Measurements from ENCODE around the gene PCDHA4. TPM values are rescaled to one million over a fixed set of nuclear protein-coding genes. Genes with fewer than 3 reads are reported as not detected.
"Not testable (repeated sequence)": the region's sequence is repeated elsewhere in the genome, so short reads cannot be mapped to it uniquely, and the experiment has no call there.

PCDHA4 gene
- polyA plus RNA-seq, 4 donors: 0.19 to 0.57 TPM; not detected in 2

DNA sequence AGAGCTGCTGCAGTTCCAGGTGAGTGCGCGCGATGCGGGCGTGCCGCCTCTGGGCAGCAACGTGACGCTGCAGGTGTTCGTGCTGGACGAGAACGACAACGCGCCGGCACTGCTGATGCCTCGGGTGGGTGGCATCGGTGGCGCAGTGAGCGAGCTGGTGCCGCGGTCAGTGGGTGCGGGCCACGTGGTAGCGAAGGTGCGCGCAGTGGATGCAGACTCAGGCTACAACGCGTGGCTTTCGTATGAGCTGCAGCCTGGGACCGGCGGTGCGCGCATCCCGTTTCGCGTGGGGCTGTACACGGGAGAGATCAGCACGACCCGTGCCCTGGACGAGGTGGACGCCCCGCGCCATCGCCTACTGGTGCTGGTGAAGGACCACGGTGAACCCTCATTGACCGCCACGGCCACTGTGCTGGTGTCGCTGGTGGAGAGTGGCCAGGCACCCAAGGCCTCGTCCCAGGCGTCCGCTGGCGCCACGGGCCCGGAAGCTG is 4.0 kb upstream of the PCDHA4 start:
- Histone ChIP-seq H3K4me3 (ENCODE audit: low read depth in 1 of 3, low read length in 3 of 3) (no peak overlapping the region), H3K27me3 (ENCODE audit: control insufficient read depth in 3 of 3, insufficient read depth in 3 of 3, low read length in 3 of 3) (peaks cover 0 to 14% (median 0%) of the 10 kb centered on the region in 3 donors), H3K4me1 (ENCODE audit: control insufficient read depth in 3 of 3, insufficient read depth in 2 of 3, low read depth in 1 of 3, low read length in 2 of 3) (no peaks in the 10 kb centered on the region), H3K36me3 (ENCODE audit: control insufficient read depth in 3 of 3, insufficient read depth in 2 of 3, low read depth in 1 of 3, low read length in 3 of 3) (no peaks in the 10 kb centered on the region), H3K27ac (ENCODE audit: low read depth in 1 of 3, low read length in 2 of 3) (no peak overlapping the region), H3K9me3 (ENCODE audit: control insufficient read depth in 2 of 2, insufficient read depth in 1 of 2, low read depth in 1 of 2, low read length in 1 of 2) (peaks cover 6 to 29% of the 10 kb centered on the region in 2 donors)
- DNase-seq (no peak), FAIRE-seq (no peak)
- WGBS, 3 donors: 57 to 74% (median 66%) methylated on average over 51 to 53 of the region's 53 CpGs

DNA sequence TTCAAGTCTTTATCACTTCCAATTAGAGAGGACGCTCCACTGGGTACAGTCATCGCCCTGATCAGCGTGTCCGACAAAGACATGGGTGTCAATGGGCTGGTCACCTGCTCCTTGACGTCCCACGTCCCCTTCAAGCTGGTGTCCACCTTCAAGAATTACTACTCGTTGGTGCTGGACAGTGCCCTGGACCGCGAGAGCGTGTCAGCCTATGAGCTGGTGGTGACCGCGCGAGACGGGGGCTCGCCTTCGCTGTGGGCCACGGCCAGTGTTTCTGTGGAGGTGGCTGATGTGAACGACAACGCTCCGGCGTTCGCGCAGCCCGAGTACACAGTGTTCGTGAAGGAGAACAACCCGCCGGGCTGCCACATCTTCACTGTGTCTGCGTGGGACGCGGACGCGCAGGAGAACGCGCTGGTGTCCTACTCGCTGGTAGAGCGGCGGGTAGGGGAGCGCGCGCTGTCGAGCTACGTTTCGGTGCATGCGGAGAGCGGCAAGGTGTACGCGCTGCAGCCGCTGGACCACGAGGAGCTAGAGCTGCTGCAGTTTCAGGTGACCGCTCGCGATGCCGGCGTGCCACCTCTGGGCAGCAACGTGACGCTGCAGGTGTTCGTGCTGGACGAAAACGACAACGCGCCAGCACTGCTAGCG is 1.5 kb downstream of the PCDHA4 start:
- not testable (repeated sequence) for H3K27me3 ChIP-seq (ENCODE audit: control insufficient read depth in 3 of 3, insufficient read depth in 3 of 3, low read length in 3 of 3); DNase-seq; H3K4me3 ChIP-seq (ENCODE audit: low read depth in 1 of 3, low read length in 3 of 3); H3K4me1 ChIP-seq (ENCODE audit: control insufficient read depth in 3 of 3, insufficient read depth in 2 of 3, low read depth in 1 of 3, low read length in 2 of 3); H3K27ac ChIP-seq (ENCODE audit: low read depth in 1 of 3, low read length in 2 of 3); FAIRE-seq; H3K36me3 ChIP-seq (ENCODE audit: control insufficient read depth in 3 of 3, insufficient read depth in 2 of 3, low read depth in 1 of 3, low read length in 3 of 3)
- WGBS, 3 donors: 65 to 84% (median 79%) methylated on average over 62 of the region's 62 CpGs
- H3K9me3 ChIP-seq (ENCODE audit: control insufficient read depth in 2 of 2, insufficient read depth in 1 of 2, low read depth in 1 of 2, low read length in 1 of 2): peaks cover 0 to 25% of the 10 kb centered on the region in 2 donors

DNA sequence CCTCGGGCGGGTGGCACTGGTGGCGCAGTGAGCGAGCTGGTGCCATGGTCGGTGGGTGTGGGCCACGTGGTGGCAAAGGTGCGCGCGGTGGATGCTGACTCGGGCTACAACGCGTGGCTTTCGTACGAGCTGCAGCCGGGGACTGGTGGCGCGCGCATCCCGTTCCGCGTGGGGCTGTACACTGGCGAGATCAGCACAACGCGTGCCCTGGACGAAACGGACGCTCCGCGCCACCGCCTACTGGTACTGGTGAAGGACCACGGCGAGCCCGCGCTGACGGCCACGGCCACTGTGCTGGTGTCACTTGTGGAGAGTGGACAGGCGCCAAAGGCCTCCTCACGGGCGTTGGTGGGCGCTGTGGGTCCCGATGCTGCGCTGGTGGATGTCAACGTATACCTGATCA is 2.0 kb downstream of the PCDHA4 start:
- no peaks in the 10 kb centered on the region for H3K4me1 ChIP-seq (ENCODE audit: control insufficient read depth in 3 of 3, insufficient read depth in 2 of 3, low read depth in 1 of 3, low read length in 2 of 3)
- no peak overlapping the region for H3K4me3 ChIP-seq (ENCODE audit: low read depth in 1 of 3, low read length in 3 of 3)
- no peak overlapping the region for H3K27ac ChIP-seq (ENCODE audit: low read depth in 1 of 3, low read length in 2 of 3)
- 72 to 84% (median 82%) methylated on average over 40 to 43 of the region's 43 CpGs for WGBS, 3 donors
- no peaks in the 10 kb centered on the region for H3K36me3 ChIP-seq (ENCODE audit: control insufficient read depth in 3 of 3, insufficient read depth in 2 of 3, low read depth in 1 of 3, low read length in 3 of 3)
- peaks cover 0 to 6% (median 0%) of the 10 kb centered on the region in 3 donors for H3K27me3 ChIP-seq (ENCODE audit: control insufficient read depth in 3 of 3, insufficient read depth in 3 of 3, low read length in 3 of 3)
- FAIRE-seq (no peak), DNase-seq (no peak)
- H3K9me3 ChIP-seq (ENCODE audit: control insufficient read depth in 2 of 2, insufficient read depth in 1 of 2, low read depth in 1 of 2, low read length in 1 of 2): peaks cover 0 to 29% of the 10 kb centered on the region in 2 donors

DNA sequence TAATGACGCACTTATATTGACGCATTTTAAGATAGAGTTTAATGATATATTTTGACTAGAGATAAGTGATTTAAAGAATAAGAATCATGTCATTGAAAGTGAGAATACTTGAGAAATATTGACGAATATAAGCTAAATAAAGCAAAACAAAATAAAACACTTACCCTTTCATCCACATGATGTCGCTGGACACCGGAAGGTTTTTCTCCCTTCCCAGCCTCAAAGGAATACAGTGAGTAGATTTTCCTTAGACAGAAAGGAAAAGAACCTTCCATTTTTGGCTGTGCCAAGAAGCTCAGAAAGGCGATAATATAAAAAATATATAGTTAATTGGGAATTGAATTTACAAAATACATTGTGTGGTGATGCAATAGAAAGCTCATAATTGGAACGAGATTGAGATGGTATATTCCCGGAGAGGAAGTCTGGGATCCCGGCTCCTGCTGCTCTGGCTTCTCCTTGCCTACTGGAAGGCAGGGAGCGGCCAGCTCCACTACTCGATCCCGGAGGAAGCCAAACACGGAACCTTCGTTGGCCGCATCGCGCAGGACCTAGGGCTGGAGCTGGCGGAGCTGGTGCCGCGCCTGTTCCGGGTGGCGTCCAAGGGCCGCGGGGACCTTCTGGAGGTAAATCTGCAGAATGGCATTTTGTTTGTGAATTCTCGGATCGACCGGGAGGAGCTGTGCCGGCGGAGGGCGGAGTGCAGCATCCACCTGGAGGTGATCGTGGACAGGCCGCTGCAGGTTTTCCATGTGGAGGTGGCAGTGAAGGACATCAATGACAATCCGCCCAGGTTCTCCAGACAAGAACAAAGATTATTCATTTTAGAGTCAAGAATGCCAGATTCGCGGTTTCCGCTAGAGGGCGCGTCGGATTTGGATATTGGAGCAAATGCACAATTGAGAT is 14.8 kb downstream of the PCDHA4 start, which contains the start of gene PCDHA5:
PCDHA5 (plus strand) TSS at position 239 of the 906 bp plus-strand sequence.
- no peak within 1 kb of the TSS for H3K27ac ChIP-seq (ENCODE audit: low read depth in 1 of 3, low read length in 2 of 3)
- H3K9me3 ChIP-seq (ENCODE audit: control insufficient read depth in 2 of 2, insufficient read depth in 1 of 2, low read depth in 1 of 2, low read length in 1 of 2): peaks cover 4 to 35% of the 10 kb centered on the region in 2 donors
- 36 to 51% (median 49%) methylated on average over 39 of the region's 39 CpGs for WGBS, 3 donors
- DNase-seq (peak; percentile 4 to 5), FAIRE-seq (no peak)
- peaks cover 0 to 2% (median 0%) of the 10 kb centered on the region in 3 donors for H3K27me3 ChIP-seq (ENCODE audit: control insufficient read depth in 3 of 3, insufficient read depth in 3 of 3, low read length in 3 of 3)
- no peak within 1 kb of the TSS for H3K4me3 ChIP-seq (ENCODE audit: low read depth in 1 of 3, low read length in 3 of 3)
- no peaks in the 10 kb centered on the region for H3K4me1 ChIP-seq (ENCODE audit: control insufficient read depth in 3 of 3, insufficient read depth in 2 of 3, low read depth in 1 of 3, low read length in 2 of 3)
- H3K36me3 ChIP-seq (ENCODE audit: control insufficient read depth in 3 of 3, insufficient read depth in 2 of 3, low read depth in 1 of 3, low read length in 3 of 3): no peaks in the 10 kb centered on the region

DNA sequence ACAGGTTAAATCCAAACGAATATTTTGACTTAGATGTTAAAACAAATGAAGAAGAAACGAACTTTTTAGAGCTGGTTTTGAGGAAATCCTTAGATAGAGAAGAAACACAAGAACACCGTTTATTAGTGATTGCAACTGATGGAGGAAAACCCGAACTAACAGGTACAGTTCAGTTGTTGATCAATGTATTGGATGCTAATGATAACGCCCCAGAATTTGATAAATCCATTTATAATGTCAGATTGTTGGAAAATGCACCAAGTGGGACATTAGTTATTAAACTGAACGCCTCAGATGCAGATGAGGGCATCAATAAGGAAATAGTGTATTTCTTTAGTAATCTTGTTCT is 15.4 kb downstream of the PCDHA4 start:
- Histone ChIP-seq H3K4me3 (ENCODE audit: low read depth in 1 of 3, low read length in 3 of 3) (no peak overlapping the region), H3K36me3 (ENCODE audit: control insufficient read depth in 3 of 3, insufficient read depth in 2 of 3, low read depth in 1 of 3, low read length in 3 of 3) (no peaks in the 10 kb centered on the region), H3K9me3 (ENCODE audit: control insufficient read depth in 2 of 2, insufficient read depth in 1 of 2, low read depth in 1 of 2, low read length in 1 of 2) (peaks cover 4 to 29% of the 10 kb centered on the region in 2 donors), H3K4me1 (ENCODE audit: control insufficient read depth in 3 of 3, insufficient read depth in 2 of 3, low read depth in 1 of 3, low read length in 2 of 3) (no peaks in the 10 kb centered on the region), H3K27ac (ENCODE audit: low read depth in 1 of 3, low read length in 2 of 3) (no peak overlapping the region), H3K27me3 (ENCODE audit: control insufficient read depth in 3 of 3, insufficient read depth in 3 of 3, low read length in 3 of 3) (peaks cover 0 to 2% (median 0%) of the 10 kb centered on the region in 3 donors)
- WGBS, 3 donors: 29 to 31% (median 30%) methylated on average over 6 of the region's 6 CpGs
- FAIRE-seq (no peak), DNase-seq (no peak)

DNA sequence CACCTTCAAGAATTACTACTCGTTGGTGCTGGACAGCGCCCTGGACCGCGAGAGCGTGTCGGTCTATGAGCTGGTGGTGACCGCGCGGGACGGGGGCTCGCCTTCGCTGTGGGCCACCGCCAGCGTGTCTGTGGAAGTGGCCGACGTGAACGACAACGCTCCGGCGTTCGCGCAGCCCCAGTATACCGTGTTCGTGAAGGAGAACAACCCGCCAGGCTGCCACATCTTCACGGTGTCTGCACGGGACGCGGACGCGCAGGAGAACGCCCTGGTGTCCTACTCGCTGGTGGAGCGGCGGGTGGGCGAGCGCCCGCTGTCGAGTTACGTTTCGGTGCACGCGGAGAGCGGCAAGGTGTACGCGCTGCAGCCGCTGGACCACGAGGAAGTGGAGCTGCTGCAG is 16.1 kb downstream of the PCDHA4 start:
- peaks cover 4 to 31% of the 10 kb centered on the region in 2 donors for H3K9me3 ChIP-seq (ENCODE audit: control insufficient read depth in 2 of 2, insufficient read depth in 1 of 2, low read depth in 1 of 2, low read length in 1 of 2)
- not testable (repeated sequence) for H3K36me3 ChIP-seq (ENCODE audit: control insufficient read depth in 3 of 3, insufficient read depth in 2 of 3, low read depth in 1 of 3, low read length in 3 of 3); H3K4me1 ChIP-seq (ENCODE audit: control insufficient read depth in 3 of 3, insufficient read depth in 2 of 3, low read depth in 1 of 3, low read length in 2 of 3); H3K27ac ChIP-seq (ENCODE audit: low read depth in 1 of 3, low read length in 2 of 3); H3K4me3 ChIP-seq (ENCODE audit: low read depth in 1 of 3, low read length in 3 of 3); FAIRE-seq; DNase-seq; H3K27me3 ChIP-seq (ENCODE audit: control insufficient read depth in 3 of 3, insufficient read depth in 3 of 3, low read length in 3 of 3)
- WGBS, 3 donors: 59 to 78% (median 78%) methylated on average over 40 to 48 of the region's 48 CpGs

DNA sequence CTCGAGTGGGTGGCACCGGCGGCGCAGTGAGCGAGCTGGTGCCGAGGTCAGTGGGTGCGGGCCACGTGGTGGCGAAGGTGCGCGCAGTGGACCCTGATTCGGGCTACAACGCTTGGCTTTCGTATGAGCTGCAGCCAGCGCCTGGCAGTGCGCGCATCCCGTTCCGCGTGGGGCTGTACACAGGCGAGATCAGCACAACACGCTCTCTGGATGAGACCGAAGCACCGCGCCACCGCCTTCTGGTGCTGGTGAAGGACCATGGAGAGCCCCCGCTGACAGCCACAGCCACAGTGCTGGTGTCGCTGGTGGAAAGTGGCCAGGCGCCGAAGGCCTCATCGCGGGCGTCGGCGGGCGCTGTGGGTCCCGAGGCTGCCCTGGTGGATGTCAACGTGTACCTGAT is 16.6 kb downstream of the PCDHA4 start:
- Histone ChIP-seq H3K9me3 (ENCODE audit: control insufficient read depth in 2 of 2, insufficient read depth in 1 of 2, low read depth in 1 of 2, low read length in 1 of 2) (peaks cover 4 to 34% of the 10 kb centered on the region in 2 donors), H3K4me3 (ENCODE audit: low read depth in 1 of 3, low read length in 3 of 3) (no peak overlapping the region), H3K27me3 (ENCODE audit: control insufficient read depth in 3 of 3, insufficient read depth in 3 of 3, low read length in 3 of 3) (peaks cover 0 to 9% (median 0%) of the 10 kb centered on the region in 3 donors), H3K27ac (ENCODE audit: low read depth in 1 of 3, low read length in 2 of 3) (no peak overlapping the region), H3K36me3 (ENCODE audit: control insufficient read depth in 3 of 3, insufficient read depth in 2 of 3, low read depth in 1 of 3, low read length in 3 of 3) (no peaks in the 10 kb centered on the region), H3K4me1 (ENCODE audit: control insufficient read depth in 3 of 3, insufficient read depth in 2 of 3, low read depth in 1 of 3, low read length in 2 of 3) (no peaks in the 10 kb centered on the region)
- 62 to 76% (median 76%) methylated on average over 26 to 38 of the region's 38 CpGs for WGBS, 3 donors
- DNase-seq (no peak), FAIRE-seq (no peak)

DNA sequence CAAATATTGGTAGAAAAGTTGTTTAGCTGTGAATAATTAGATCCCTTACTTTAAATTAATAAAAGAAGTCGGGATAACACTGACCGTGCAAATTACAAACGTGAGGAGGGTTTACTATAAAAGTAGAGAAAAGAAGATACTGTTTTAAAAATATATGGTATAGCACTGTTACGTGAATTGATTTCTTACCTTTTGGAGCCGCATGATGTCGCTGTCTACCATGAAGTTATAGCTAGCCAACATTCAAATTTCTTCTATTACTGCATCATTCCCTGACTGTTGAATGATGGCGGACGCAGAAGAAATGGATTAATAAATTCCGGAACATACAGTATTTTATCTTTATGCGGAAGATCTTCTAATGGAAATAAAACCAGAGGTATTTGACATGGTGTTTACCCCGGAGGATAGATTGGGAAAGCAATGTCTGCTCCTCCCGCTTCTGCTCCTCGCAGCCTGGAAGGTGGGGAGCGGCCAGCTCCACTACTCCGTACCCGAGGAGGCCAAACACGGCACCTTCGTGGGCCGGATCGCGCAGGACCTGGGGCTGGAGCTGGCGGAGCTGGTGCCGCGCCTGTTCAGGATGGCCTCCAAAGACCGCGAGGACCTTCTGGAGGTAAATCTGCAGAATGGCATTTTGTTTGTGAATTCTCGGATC is 21.0 kb downstream of the PCDHA4 start, which contains the start of gene PCDHA6:
PCDHA6 (plus strand) TSS at position 257 of the 658 bp plus-strand sequence; CDS start at position 389, 132 bp downstream.
- Histone ChIP-seq H3K4me1 (ENCODE audit: control insufficient read depth in 3 of 3, insufficient read depth in 2 of 3, low read depth in 1 of 3, low read length in 2 of 3) (no peaks in the 10 kb centered on the region), H3K9me3 (ENCODE audit: control insufficient read depth in 2 of 2, insufficient read depth in 1 of 2, low read depth in 1 of 2, low read length in 1 of 2) (peaks cover 4 to 41% of the 10 kb centered on the region in 2 donors), H3K27ac (ENCODE audit: low read depth in 1 of 3, low read length in 2 of 3) (no peak within 1 kb of the TSS), H3K27me3 (ENCODE audit: control insufficient read depth in 3 of 3, insufficient read depth in 3 of 3, low read length in 3 of 3) (peaks cover 0 to 7% (median 0%) of the 10 kb centered on the region in 3 donors), H3K36me3 (ENCODE audit: control insufficient read depth in 3 of 3, insufficient read depth in 2 of 3, low read depth in 1 of 3, low read length in 3 of 3) (no peaks in the 10 kb centered on the region), H3K4me3 (ENCODE audit: low read depth in 1 of 3, low read length in 3 of 3) (no peak within 1 kb of the TSS)
- 21 to 42% (median 35%) methylated on average over 26 to 27 of the region's 27 CpGs for WGBS, 3 donors
- FAIRE-seq (no peak), DNase-seq (no peak)

Data from small intestine (tissue), 7 donors.